Measurements from ENCODE around the gene FOXN3.

Gene FOXN3

GRCh38 chr14:89327771-89328212 lies 89.2 kb downstream of the FOXN3 start:
- DNase-seq = no peak

- no peak for DNase-seq
Measured at GRCh38 chr14:89325959-89326358, 91.1 kb downstream of the FOXN3 start.

DNA sequence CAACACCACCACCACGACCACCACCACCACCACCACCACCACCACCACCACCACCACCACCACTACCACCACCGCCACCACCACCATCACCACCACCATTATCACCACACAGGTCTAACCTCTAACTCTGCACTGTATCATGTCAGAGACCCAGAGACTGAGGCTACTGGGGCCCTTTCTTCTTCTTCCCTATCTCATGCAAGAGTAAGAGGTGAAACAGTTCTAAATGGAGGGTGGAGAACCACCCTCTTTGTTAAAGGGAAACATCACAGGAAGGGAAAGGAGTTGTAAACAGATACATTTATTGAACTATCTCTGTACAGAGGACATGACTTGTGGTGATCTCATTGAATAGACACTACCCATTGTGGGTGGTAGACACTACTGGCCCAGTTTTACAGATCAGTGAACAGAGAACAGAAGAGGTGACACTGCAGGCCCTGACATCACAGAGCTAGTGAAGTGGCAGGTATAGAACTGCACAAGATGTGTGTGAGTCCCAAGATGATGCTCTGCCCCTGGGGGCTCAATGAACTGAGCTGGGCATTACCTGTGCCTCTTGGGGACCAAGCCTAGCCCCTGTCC lies 91.6 kb downstream of the FOXN3 start:
- no peak for DNase-seq

DNA sequence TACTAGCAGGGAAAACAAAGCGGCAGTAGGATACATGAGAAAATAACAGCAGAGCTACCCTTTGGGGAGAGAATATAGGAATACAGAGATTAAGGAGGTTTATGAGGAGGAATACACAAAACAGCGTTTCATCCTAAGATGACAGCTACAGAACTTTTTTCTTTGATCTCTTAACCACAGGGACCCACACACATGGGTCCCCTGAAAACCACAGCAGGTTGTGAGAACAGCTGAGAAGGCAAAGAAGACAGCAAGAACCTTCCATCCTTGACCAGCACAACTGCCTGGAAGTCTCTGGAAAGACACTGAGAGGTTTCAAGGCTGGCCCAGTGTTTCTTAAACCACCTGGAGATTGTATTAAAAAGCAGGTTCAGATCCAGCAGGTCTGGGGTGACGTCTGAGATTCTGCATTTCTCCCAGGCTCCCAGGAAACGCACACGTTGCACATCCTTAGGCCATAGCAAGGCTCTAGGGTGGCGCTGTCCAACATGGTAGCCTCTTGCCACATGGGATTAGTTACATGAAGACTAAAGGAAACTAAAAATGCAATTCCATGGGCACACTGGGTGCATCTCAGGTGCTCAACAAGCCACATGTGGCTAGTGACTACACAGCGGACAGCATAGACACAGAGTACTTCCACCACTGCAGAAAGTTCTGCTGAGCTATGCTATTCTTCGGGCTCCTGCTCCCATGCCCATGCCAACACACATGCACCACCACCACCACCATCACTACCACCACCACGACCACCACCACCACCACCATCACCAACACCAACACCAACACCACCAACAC lies 92.3 kb downstream of the FOXN3 start:
- no peak for DNase-seq

- DNase-seq = no peak
Measured at GRCh38 chr14:89320381-89321000, 96.5 kb downstream of the FOXN3 start.

GRCh38 chr14:89319687-89320086 lies 97.3 kb downstream of the FOXN3 start:
- no peak for DNase-seq

GRCh38 chr14:89317051-89317691 lies 99.9 kb downstream of the FOXN3 start:
- DNase-seq = no peak

DNA sequence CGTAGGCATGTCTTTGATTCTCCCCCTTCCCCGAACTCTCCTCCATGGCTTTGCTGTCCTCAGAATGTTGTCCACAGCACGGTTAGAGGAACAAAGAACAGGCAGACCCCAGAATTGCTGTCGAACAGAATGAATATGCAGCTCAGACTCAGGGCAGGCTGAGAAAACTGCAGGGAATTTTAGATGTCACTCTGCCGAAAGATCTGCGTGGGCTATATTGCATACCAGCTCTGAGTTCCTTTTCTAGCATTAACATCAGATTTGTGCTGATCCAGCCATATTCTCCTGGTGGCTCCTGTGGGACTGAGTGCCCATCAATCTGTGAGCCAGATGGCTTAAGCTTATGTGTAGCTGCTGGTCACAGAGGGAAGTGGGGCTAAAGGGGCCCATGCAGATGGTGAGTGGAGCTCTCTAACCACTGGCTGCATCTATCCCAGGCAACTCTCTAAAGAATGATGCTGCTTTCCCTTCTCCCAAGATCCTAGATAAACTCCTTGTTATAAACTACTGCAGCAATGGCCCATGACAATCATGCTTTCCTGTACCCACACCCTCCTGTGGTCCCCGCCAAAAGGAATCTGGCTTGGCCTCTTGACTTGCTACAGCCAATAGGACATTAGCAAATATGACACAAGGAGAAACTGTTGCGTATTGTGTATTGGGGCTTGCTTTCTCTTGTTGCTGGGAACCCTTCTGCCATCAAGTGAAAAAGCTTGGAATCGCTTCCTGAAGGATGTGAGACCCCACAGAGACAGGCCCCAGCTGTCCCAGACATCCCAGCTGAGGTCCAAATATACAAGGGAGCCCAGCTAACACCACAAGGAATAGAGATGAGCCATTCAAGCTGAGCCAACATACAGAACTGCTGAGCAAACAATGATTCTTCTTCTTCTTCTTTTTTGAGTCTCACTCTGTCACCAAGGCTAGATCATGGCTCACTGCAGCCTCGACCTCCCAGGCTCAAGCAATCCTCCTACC lies 101.3 kb downstream of the FOXN3 start:
- DNase-seq = peak; percentile 95 to 97

GRCh38 chr14:89314274-89314673 lies 102.8 kb downstream of the FOXN3 start:
- no peak for DNase-seq

- DNase-seq = no peak
Measured at GRCh38 chr14:89312932-89313331, 104.1 kb downstream of the FOXN3 start.

- DNase-seq = no peak
Measured at GRCh38 chr14:89310211-89310610, 106.8 kb downstream of the FOXN3 start.

DNA sequence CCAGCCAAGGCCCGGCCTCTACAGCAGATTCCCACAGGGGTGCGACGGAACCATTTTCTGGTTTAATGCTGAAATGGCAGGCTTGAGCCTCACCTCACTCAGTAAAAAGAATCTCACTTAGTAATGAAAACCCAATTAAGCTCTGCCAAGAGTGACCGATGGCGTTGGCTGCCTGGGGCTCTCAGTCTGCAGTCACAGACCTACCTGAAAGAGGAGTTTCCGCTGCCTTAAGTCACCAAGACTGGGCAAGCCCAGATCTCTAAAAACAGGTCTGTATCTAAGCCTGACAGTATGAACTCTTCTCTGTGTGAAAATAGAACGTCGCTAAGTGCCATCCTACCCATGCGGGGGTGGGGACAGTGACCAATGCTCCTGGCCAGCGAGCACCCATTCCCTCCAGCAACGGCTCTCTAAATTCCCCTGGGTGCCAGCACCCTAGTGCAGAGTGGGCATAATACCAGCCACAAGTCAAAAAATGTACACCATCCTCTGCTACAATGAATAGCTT lies 107.3 kb downstream of the FOXN3 start:
- no peak for DNase-seq

DNA sequence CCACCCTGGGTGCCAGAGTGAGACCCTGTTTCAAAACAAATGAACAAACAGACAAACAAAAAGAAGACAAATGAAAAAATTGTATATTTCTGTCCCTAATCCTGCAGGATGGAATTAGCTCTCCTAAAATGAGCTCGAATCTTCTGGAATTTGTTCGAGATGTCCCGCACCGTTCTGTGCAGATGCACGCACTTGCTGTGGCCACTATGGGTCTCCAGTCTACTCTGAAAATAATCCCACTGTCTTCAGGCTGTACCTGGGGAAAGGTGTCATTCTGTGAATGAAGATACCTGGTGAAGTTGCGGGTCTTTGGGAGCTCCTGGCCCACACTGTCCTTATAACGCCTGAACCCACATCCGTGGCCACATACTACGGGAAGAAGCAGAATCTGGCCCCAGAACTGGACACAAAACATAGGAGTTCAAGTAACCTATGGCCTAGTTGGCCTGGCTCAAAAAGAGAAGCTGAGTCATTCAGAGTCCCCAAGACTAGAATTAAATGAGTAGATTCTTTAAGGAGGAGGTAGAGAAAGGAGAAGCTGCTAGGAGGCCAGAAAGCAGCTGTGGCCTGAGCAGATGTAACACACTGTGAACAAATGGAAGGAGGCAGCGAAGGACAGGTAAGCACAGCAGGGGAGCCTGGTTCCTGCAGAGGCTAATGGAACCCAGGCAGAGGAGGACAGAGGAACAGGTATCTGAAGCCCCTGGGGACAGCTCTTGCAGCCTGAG lies 108.6 kb downstream of the FOXN3 start:
- no peak for DNase-seq

GRCh38 chr14:89307409-89307808 lies 109.6 kb downstream of the FOXN3 start:
- DNase-seq = no peak

DNA sequence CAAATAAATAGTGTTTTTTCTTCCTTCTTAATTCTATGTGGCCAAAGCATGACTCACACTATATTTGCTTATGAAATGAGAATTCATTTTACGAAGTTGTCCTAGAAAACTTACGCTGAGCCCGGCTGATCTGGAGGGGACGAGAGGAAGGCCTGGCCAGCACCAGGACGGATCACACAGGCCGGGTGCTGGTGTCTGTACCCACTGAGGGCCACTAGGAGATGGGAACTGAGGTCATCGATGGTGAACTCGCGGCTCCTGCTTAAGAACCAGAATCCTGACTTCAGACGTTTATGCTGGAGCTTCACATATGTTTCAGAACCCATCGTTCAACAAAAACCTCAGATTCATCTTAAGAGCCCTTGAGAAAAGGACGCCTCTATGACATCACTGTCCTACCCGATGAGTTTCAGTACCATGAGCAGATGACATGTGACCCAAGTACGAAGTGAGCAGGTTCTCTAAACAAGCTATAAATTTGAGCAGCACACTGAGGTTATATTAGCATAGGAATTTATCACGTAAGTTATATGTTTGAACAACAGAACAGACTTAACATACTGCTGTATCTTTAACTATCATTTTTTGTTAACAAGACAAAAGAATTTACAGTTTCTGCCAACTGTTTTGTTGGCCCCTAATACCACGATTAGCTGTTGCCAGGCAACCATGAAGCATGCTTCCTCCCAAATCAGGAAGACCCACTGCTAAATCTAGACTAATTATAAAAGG lies 111.9 kb downstream of the FOXN3 start:
- DNase-seq = peak; percentile 43 to 73

- DNase-seq = no peak
Measured at GRCh38 chr14:89304561-89304960, 112.5 kb downstream of the FOXN3 start.

- no peak for DNase-seq
Measured at GRCh38 chr14:89303456-89304435, 113.3 kb downstream of the FOXN3 start.

GRCh38 chr14:89302396-89302950 lies 114.6 kb downstream of the FOXN3 start:
- no peak for DNase-seq

- no peak for DNase-seq
Measured at GRCh38 chr14:89299587-89299986, 117.4 kb downstream of the FOXN3 start.

Measured in NCI-H524 (cell line).